ENCODE results near the gene C3orf33. TPM values are rescaled to one million over a fixed set of nuclear protein-coding genes. Genes with fewer than 3 reads are reported as not detected.

Gene C3orf33
- total and polyA plus RNA-seq, 2 of the 13 experiments (the other 11 are each of a cell fraction or from before 2014, with no cell fraction given) = 9.2 to 12.6 TPM

- Histone ChIP-seq H3K4me2 (ENCODE audit: low read depth, low read length) (no peak overlapping the region), H3K4me3 (replicated peaks in 1 of 3; ENCODE audit: insufficient read depth in 1 of 3, low read depth in 2 of 3, low read length in 3 of 3) (no peak overlapping the region), H3K36me3 (replicated peaks in 1 of 2; ENCODE audit: control insufficient read depth in 1 of 2, insufficient read depth in 2 of 2, low read length in 2 of 2) (no peaks in the 10 kb centered on the region; a peak in 2 of 5 replicates), H3K9ac (ENCODE audit: insufficient read depth, low read depth, low read length) (no peak overlapping the region), H3K79me2 (ENCODE audit: insufficient read depth, low read length) (peaks cover 29% of the 10 kb centered on the region), H4K20me1 (ENCODE audit: insufficient read depth, low read length) (no peaks in the 10 kb centered on the region), H3K4me1 (ENCODE audit: insufficient read depth, low read length) (peaks cover 41% of the 10 kb centered on the region), H3K27ac (ENCODE audit: extremely low read length, insufficient read depth, low read length) (no peak overlapping the region), H3K9me3 (ENCODE audit: low read length) (no peaks in the 10 kb centered on the region), H2AFZ (ENCODE audit: low read length) (no peak overlapping the region), H3K27me3 (ENCODE audit: control insufficient read depth in 1 of 2, insufficient read depth in 2 of 2, low read length in 2 of 2) (no peaks in the 10 kb centered on the region)
- 96% methylated on average over 3 of the region's 3 CpGs for WGBS (ENCODE audit: low lambda C conversion rate)
- DNase-seq (ENCODE audit: low spot score) (no peak), FAIRE-seq (no peak), ATAC-seq (no peak)
- BruUV-seq (replicated peaks) = no TSS peak
- intact Hi-C loops (cut with micrococcal nuclease; ENCODE audit: unreplicated experiment) (no loop called here), in situ Hi-C loops (cut with HindIII; ENCODE audit: extremely low pct_ligation_motif_present, low pct_unique_long_range_greater_than_20kb) (no loop called here)
- TF ChIP-seq ZFP36 (IDR thresholded peaks at IDR 0.05; ENCODE audit: borderline replicate concordance, low read depth, low read length, partially characterized antibody) (no peak), YY1 (IDR thresholded peaks at IDR 0.05; ENCODE audit: insufficient read depth, insufficient replicate concordance, low read depth, low read length) (no peak), ATF7 (IDR thresholded peaks at IDR 0.05) (no peak), ATF7 (CRISPR knock-in tag; IDR thresholded peaks at IDR 0.05) (no peak), ZNF780A (CRISPR knock-in tag; IDR thresholded peaks at IDR 0.05) (no peak), ZNF335 (CRISPR knock-in tag; IDR thresholded peaks at IDR 0.05) (no peak), ZBTB3 (CRISPR knock-in tag; IDR thresholded peaks at IDR 0.05; ENCODE audit: borderline replicate concordance, low read depth) (no peak)
- ChIA-PET POLR2A (no interaction called here), CTCF (ENCODE audit: low intra/inter-chr PET ratio, low total read pairs) (no interaction called here)
Observed at GRCh38 chr3:155846119-155846518, 40.0 kb upstream of the C3orf33 start.

GRCh38 chr3:155843569-155843968 is 37.5 kb upstream of the C3orf33 start:
- no peaks in the 10 kb centered on the region; a peak in 1 of 5 replicates for H3K36me3 ChIP-seq (replicated peaks in 1 of 2; ENCODE audit: control insufficient read depth in 1 of 2, insufficient read depth in 2 of 2, low read length in 2 of 2)
- peaks cover 21% of the 10 kb centered on the region for H3K4me1 ChIP-seq (ENCODE audit: insufficient read depth, low read length)
- H3K4me3 ChIP-seq (replicated peaks in 1 of 3; ENCODE audit: insufficient read depth in 1 of 3, low read depth in 2 of 3, low read length in 3 of 3) = no peak overlapping the region
- TSS peak; percentile 11 for BruUV-seq (replicated peaks)
- in situ Hi-C loops (cut with HindIII; ENCODE audit: extremely low pct_ligation_motif_present, low pct_unique_long_range_greater_than_20kb) (no loop called here), intact Hi-C loops (cut with micrococcal nuclease; ENCODE audit: unreplicated experiment) (no loop called here)
- no peaks in the 10 kb centered on the region for H3K9me3 ChIP-seq (ENCODE audit: low read length)
- no peak for FAIRE-seq
- POLR2A ChIA-PET = no interaction called here
- 88% methylated on average over 1 of the region's 1 CpG for WGBS (ENCODE audit: low lambda C conversion rate)
- no peak for DNase-seq (ENCODE audit: low spot score)
- no peak overlapping the region for H3K9ac ChIP-seq (ENCODE audit: insufficient read depth, low read depth, low read length)
- no peak overlapping the region for H2AFZ ChIP-seq (ENCODE audit: low read length)
- no peak overlapping the region for H3K27ac ChIP-seq (ENCODE audit: extremely low read length, insufficient read depth, low read length)
- CTCF ChIA-PET (ENCODE audit: low intra/inter-chr PET ratio, low total read pairs) = no interaction called here
- ATAC-seq = no peak
- H4K20me1 ChIP-seq (ENCODE audit: insufficient read depth, low read length) = no peaks in the 10 kb centered on the region
- peaks cover 19% of the 10 kb centered on the region for H3K79me2 ChIP-seq (ENCODE audit: insufficient read depth, low read length)
- H3K4me2 ChIP-seq (ENCODE audit: low read depth, low read length) = no peak overlapping the region
- no peaks in the 10 kb centered on the region for H3K27me3 ChIP-seq (ENCODE audit: control insufficient read depth in 1 of 2, insufficient read depth in 2 of 2, low read length in 2 of 2)
- TF ChIP-seq AKNA (CRISPR knock-in tag; IDR thresholded peaks at IDR 0.05; ENCODE audit: borderline replicate concordance) (no peak), ZSCAN31 (CRISPR knock-in tag; IDR thresholded peaks at IDR 0.05; ENCODE audit: low read depth) (no peak), CC2D1A (CRISPR knock-in tag; IDR thresholded peaks at IDR 0.05) (no peak), ZBTB3 (CRISPR knock-in tag; IDR thresholded peaks at IDR 0.05; ENCODE audit: borderline replicate concordance, low read depth) (no peak), FOXA3 (CRISPR knock-in tag; IDR thresholded peaks at IDR 0.05) (no peak), CENPT (CRISPR knock-in tag; IDR thresholded peaks at IDR 0.05; ENCODE audit: low read depth) (no peak), TERF1 (CRISPR knock-in tag; IDR thresholded peaks at IDR 0.05) (no peak)

All from HepG2 (cell line).